ENCODE results near the gene DMC1. TPM values are rescaled to one million over a fixed set of nuclear protein-coding genes. Genes with fewer than 3 reads are reported as not detected.
A peak's percentile ranks its signal among the peaks of the same experiment; 100 is the strongest.

DMC1 gene
- total RNA-seq, 2 experiments from 2014 or later: 8.3 to 13.2 TPM

GRCh38 chr22:38504731-38505540 is 65.0 kb downstream of the DMC1 start:
- DNase-seq: peak; percentile 65
- peaks cover 49% of the 10 kb centered on the region for H3K36me3 Mint-ChIP-seq
- peak overlapping the region; percentile 98 for H3K4me3 Mint-ChIP-seq
- POLR2A ChIA-PET: interaction anchor here (0.9 kb wide), 1 partner anchor 26 kb away, joined by 3 read pairs; no protein-coding TSS in a partner anchor
- peak overlapping the region; percentile 99 for H3K27ac Mint-ChIP-seq
- no peak for ATAC-seq (ENCODE audit: low read depth)
- H3K4me1 Mint-ChIP-seq: peaks cover 42% of the 10 kb centered on the region
- H3K27me3 Mint-ChIP-seq: no peaks in the 10 kb centered on the region
- no peaks in the 10 kb centered on the region for H3K9me3 Mint-ChIP-seq

GRCh38 chr22:38503021-38503420 is 67.0 kb downstream of the DMC1 start:
- H3K9me3 Mint-ChIP-seq: no peaks in the 10 kb centered on the region
- no peaks in the 10 kb centered on the region for H3K27me3 Mint-ChIP-seq
- peak overlapping the region; percentile 69 for H3K27ac Mint-ChIP-seq
- peak overlapping the region; percentile 98 for H3K4me3 Mint-ChIP-seq
- peaks cover 50% of the 10 kb centered on the region for H3K4me1 Mint-ChIP-seq
- ATAC-seq (ENCODE audit: low read depth): no peak
- peaks cover 58% of the 10 kb centered on the region for H3K36me3 Mint-ChIP-seq
- POLR2A ChIA-PET: interaction anchor here (0.7 to 1.1 kb wide), 2 partner anchors 21 to 68 kb away, joined by 3 to 4 read pairs; no protein-coding TSS in a partner anchor
- DNase-seq: no peak

GRCh38 chr22:38501797-38502672 is 67.9 kb downstream of the DMC1 start:
- Mint-ChIP-seq H3K36me3 (peaks cover 61% of the 10 kb centered on the region), H3K9me3 (no peaks in the 10 kb centered on the region), H3K4me3 (peak overlapping the region; percentile 98), H3K27ac (peak overlapping the region; percentile 34), H3K4me1 (peaks cover 51% of the 10 kb centered on the region), H3K27me3 (no peaks in the 10 kb centered on the region)
- DNase-seq (no peak), ATAC-seq (ENCODE audit: low read depth) (no peak)
- POLR2A ChIA-PET: interaction anchor here (0.7 to 1.1 kb wide), 3 partner anchors 16 to 69 kb away, joined by 3 to 5 read pairs (median 4); no protein-coding TSS in a partner anchor

- POLR2A ChIA-PET: interaction anchor here (1.5 kb wide), 1 partner anchor 8 kb away, joined by 6 read pairs; no protein-coding TSS in a partner anchor
- DNase-seq (no peak), ATAC-seq (ENCODE audit: low read depth) (no peak)
- H3K27me3 Mint-ChIP-seq: no peaks in the 10 kb centered on the region
- peaks cover 53% of the 10 kb centered on the region for H3K4me1 Mint-ChIP-seq
- peaks cover 60% of the 10 kb centered on the region for H3K36me3 Mint-ChIP-seq
- H3K27ac Mint-ChIP-seq: no peak overlapping the region
- H3K4me3 Mint-ChIP-seq: no peak overlapping the region
- H3K9me3 Mint-ChIP-seq: no peaks in the 10 kb centered on the region
Observed at GRCh38 chr22:38497869-38498268, 72.1 kb downstream of the DMC1 start.

GRCh38 chr22:38494939-38495338 is 75.0 kb downstream of the DMC1 start:
- H3K27ac Mint-ChIP-seq: no peak overlapping the region

GRCh38 chr22:38494498-38494897 is 75.5 kb downstream of the DMC1 start:
- ATAC-seq (ENCODE audit: low read depth) (no peak), DNase-seq (no peak)
- POLR2A ChIA-PET: interaction anchor here (0.7 to 1.5 kb wide), 3 partner anchors 9 to 535 kb away, joined by 3 to 4 read pairs (median 3); no protein-coding TSS in a partner anchor
- Mint-ChIP-seq H3K9me3 (no peaks in the 10 kb centered on the region), H3K27me3 (no peaks in the 10 kb centered on the region), H3K4me1 (peaks cover 54% of the 10 kb centered on the region), H3K36me3 (peaks cover 58% of the 10 kb centered on the region), H3K4me3 (no peak overlapping the region), H3K27ac (no peak overlapping the region)

More at GRCh38 chr22:38494939-38495338, 75.0 kb downstream of the DMC1 start:
- Mint-ChIP-seq H3K4me1 (peaks cover 51% of the 10 kb centered on the region), H3K4me3 (no peak overlapping the region), H3K9me3 (no peaks in the 10 kb centered on the region), H3K27me3 (no peaks in the 10 kb centered on the region), H3K36me3 (peaks cover 56% of the 10 kb centered on the region)
- POLR2A ChIA-PET: interaction anchor here (0.7 to 1.5 kb wide), 3 partner anchors 9 to 536 kb away, joined by 3 to 4 read pairs (median 3); no protein-coding TSS in a partner anchor
- DNase-seq: no peak
- ATAC-seq (ENCODE audit: low read depth): no peak

GRCh38 chr22:38491707-38492348 is 78.2 kb downstream of the DMC1 start:
- Mint-ChIP-seq H3K27ac (no peak overlapping the region), H3K36me3 (peaks cover 51% of the 10 kb centered on the region), H3K4me3 (no peak overlapping the region), H3K27me3 (no peaks in the 10 kb centered on the region), H3K4me1 (peaks cover 49% of the 10 kb centered on the region), H3K9me3 (no peaks in the 10 kb centered on the region)
- ATAC-seq (ENCODE audit: low read depth): no peak
- POLR2A ChIA-PET: interaction anchor here (0.6 to 0.9 kb wide), 3 partner anchors 8 to 79 kb away, joined by 3 to 4 read pairs (median 3); partner anchors contain the start of gene DMC1
- no peak for DNase-seq

- DNase-seq (no peak), ATAC-seq (ENCODE audit: low read depth) (no peak)
- H3K9me3 Mint-ChIP-seq: no peaks in the 10 kb centered on the region
- H3K27me3 Mint-ChIP-seq: no peaks in the 10 kb centered on the region
- peaks cover 52% of the 10 kb centered on the region for H3K4me1 Mint-ChIP-seq
- POLR2A ChIA-PET: interaction anchor here (0.6 to 1.8 kb wide), 5 partner anchors 8 to 41 kb away, joined by 3 to 6 read pairs (median 3); no protein-coding TSS in a partner anchor
- H3K36me3 Mint-ChIP-seq: peaks cover 55% of the 10 kb centered on the region
- no peak overlapping the region for H3K4me3 Mint-ChIP-seq
- peak overlapping the region; percentile 77 for H3K27ac Mint-ChIP-seq
Observed at GRCh38 chr22:38490915-38491314, 79.1 kb downstream of the DMC1 start.

GRCh38 chr22:38490475-38490874 is 79.5 kb downstream of the DMC1 start:
- DNase-seq (no peak), ATAC-seq (ENCODE audit: low read depth) (no peak)
- H3K4me1 Mint-ChIP-seq: peaks cover 53% of the 10 kb centered on the region
- POLR2A ChIA-PET: interaction anchor here (1.0 to 1.8 kb wide), 6 partner anchors 8 to 81 kb away, joined by 3 to 6 read pairs (median 4); no protein-coding TSS in a partner anchor
- peaks cover 57% of the 10 kb centered on the region for H3K36me3 Mint-ChIP-seq
- H3K27ac Mint-ChIP-seq: peak overlapping the region; percentile 77
- H3K4me3 Mint-ChIP-seq: no peak overlapping the region
- no peaks in the 10 kb centered on the region for H3K27me3 Mint-ChIP-seq
- no peaks in the 10 kb centered on the region for H3K9me3 Mint-ChIP-seq

GRCh38 chr22:38489561-38490145 is 80.3 kb downstream of the DMC1 start:
- POLR2A ChIA-PET: interaction anchor here (1.1 to 1.8 kb wide), 4 partner anchors 8 to 81 kb away, joined by 3 to 6 read pairs (median 4); no protein-coding TSS in a partner anchor
- ATAC-seq (ENCODE audit: low read depth) (no peak), DNase-seq (no peak)
- no peaks in the 10 kb centered on the region for H3K9me3 Mint-ChIP-seq
- H3K27me3 Mint-ChIP-seq: no peaks in the 10 kb centered on the region
- peak overlapping the region; percentile 15 for H3K27ac Mint-ChIP-seq
- peaks cover 57% of the 10 kb centered on the region for H3K36me3 Mint-ChIP-seq
- peaks cover 50% of the 10 kb centered on the region for H3K4me1 Mint-ChIP-seq
- H3K4me3 Mint-ChIP-seq: no peak overlapping the region

GRCh38 chr22:38489142-38489541 is 80.8 kb downstream of the DMC1 start:
- POLR2A ChIA-PET: interaction anchor here (1.6 kb wide), 1 partner anchor 82 kb away, joined by 4 read pairs; no protein-coding TSS in a partner anchor
- DNase-seq (no peak), ATAC-seq (ENCODE audit: low read depth) (no peak)
- Mint-ChIP-seq H3K4me3 (no peak overlapping the region), H3K27ac (no peak overlapping the region), H3K27me3 (no peaks in the 10 kb centered on the region), H3K36me3 (peaks cover 57% of the 10 kb centered on the region), H3K9me3 (no peaks in the 10 kb centered on the region), H3K4me1 (peaks cover 48% of the 10 kb centered on the region)

- peaks cover 45% of the 10 kb centered on the region for H3K4me1 Mint-ChIP-seq
- POLR2A ChIA-PET: interaction anchor here (0.6 to 1.4 kb wide), 2 partner anchors 11 to 30 kb away, joined by 3 to 5 read pairs; no protein-coding TSS in a partner anchor
- H3K27ac Mint-ChIP-seq: peak overlapping the region; percentile 60
- H3K4me3 Mint-ChIP-seq: no peak overlapping the region
- ATAC-seq (ENCODE audit: low read depth) (peak; percentile 10), DNase-seq (no peak)
- no peaks in the 10 kb centered on the region for H3K27me3 Mint-ChIP-seq
- H3K36me3 Mint-ChIP-seq: peaks cover 55% of the 10 kb centered on the region
- no peaks in the 10 kb centered on the region for H3K9me3 Mint-ChIP-seq
Observed at GRCh38 chr22:38487946-38488345, 82.0 kb downstream of the DMC1 start.

All from activated naive CD8-positive, alpha-beta T cell treated with anti-CD3 and anti-CD28 coated beads, Interleukin-2, amount 10 ng/mL, durations not matched to agents 7 days and 5 days (primary cell).